GM12892 (cell line): Measurements from ENCODE around the gene SRSF10.

ENCODE experiments used
- POLR2A ChIP-seq: IDR thresholded peaks from 2 replicates; pipeline ENCODE4 v1.6.1; 2011; ENCODE audit warnings: low read depth, low read length, control low read depth
- POLR2AphosphoS5 ChIP-seq: IDR thresholded peaks from 2 replicates; pipeline ENCODE4 v1.6.1; 2011; ENCODE audit warnings: low read depth, low read length, control low read depth

GRCh38 chr1:23931491-23931880 is 48.6 kb downstream of the SRSF10 start:
- no peak for TF ChIP-seq POLR2A
- TF ChIP-seq POLR2AphosphoS5, result no peak
